K562 (cell line): ENCODE results near the gene DPEP2. TPM values are rescaled to one million over a fixed set of nuclear protein-coding genes. Genes with fewer than 3 reads are reported as not detected.
"Not testable (repeated sequence)": the region's sequence is repeated elsewhere in the genome, so short reads cannot be mapped to it uniquely, and the experiment has no call there.

Experiments
- ATAC-seq: fragments of 200-7000 bp; cut with Tn5 transposase; 3 replicates; pipeline ENCODE4 v1.9.1; 2020; ENCODE audit warnings: moderate library complexity
- BruUV-seq: library from RNA; stranded (reverse); fragments of 400-500 nt; replicated peaks from 2 replicates; lab custom pipeline; 2021; lab: Mats Ljungman, UMichigan
- CTCF ChIA-PET: fragments of 300-600 bp; formaldehyde crosslinking; extraction: SDS; loops from one replicate; lab custom pipeline; 2021; ENCODE audit warnings: low intra/inter-chr PET ratio; lab: Yijun Ruan, JAX
- POLR2A ChIA-PET: fragments of 300-600, 350-650 bp; sonication (Branson Sonifier 250); formaldehyde crosslinking; extraction: SDS; loops from one replicate; lab custom pipeline; 2021; ENCODE audit warnings: antibody characterized with exemption, inconsistent platforms; lab: Yijun Ruan, JAX
- DNase-seq, 4 experiments: peaks; one replicate each; pipeline versions ENCODE4 v3.0.0 to v3.0.0-alpha.2; 2011 to 2018; ENCODE audit warnings: low spot score in 3 of 4, mixed read lengths in 3 of 4; ENCODE audit errors: extremely low read depth in 1 of 4
- FAIRE-seq: peaks from 2 replicates; lab custom pipeline; 2011; peaks lifted over from hg19 to GRCh38; lab: Jason Lieb, UNC
- H2AFZ ChIP-seq: 2 replicates; pipeline ENCODE4 v1.6.0; 2011; ENCODE audit warnings: low read depth, low read length, control low read depth, inconsistent platforms
- H3K27ac ChIP-seq: fragments of 200-600 bp; 3 replicates; pipeline ENCODE4 v1.8.0; 2011; ENCODE audit warnings: low read depth, mild to moderate bottlenecking, control low read depth, inconsistent platforms, low read length, moderate library complexity, mixed read lengths; ENCODE audit errors: extremely low read depth
- H3K27me3 ChIP-seq, 2 experiments: fragments of 300-600 bp in 1 of 2; 2 replicates in 1 of 2; 3 replicates in 1 of 2; pipeline versions ENCODE4 v1.6.0 to v1.8.0; 2011; ENCODE audit warnings: inconsistent platforms in 2 of 2, low read length in 2 of 2, mild to moderate bottlenecking in 1 of 2, mixed read lengths in 1 of 2, moderate library complexity in 1 of 2; ENCODE audit not compliant: control insufficient read depth in 2 of 2, insufficient read depth in 2 of 2
- H3K36me3 ChIP-seq: fragments of 300-600 bp; 3 replicates; pipeline ENCODE4 v1.8.0; 2011; ENCODE audit warnings: mild to moderate bottlenecking, low read length, inconsistent platforms; ENCODE audit not compliant: control insufficient read depth, insufficient read depth
- H3K4me1 ChIP-seq, 2 experiments: fragments of 200-600 bp in 1 of 2; replicated peaks in 1 of 2; 2 replicates in 1 of 2; 3 replicates in 1 of 2; pipeline versions ENCODE4 v1.5.1 to v1.8.0; 2011; ENCODE audit warnings: inconsistent platforms in 2 of 2, low read length in 2 of 2, mild to moderate bottlenecking in 1 of 2, mixed read lengths in 1 of 2, moderate library complexity in 1 of 2; ENCODE audit not compliant: control insufficient read depth in 2 of 2, insufficient read depth in 2 of 2
- H3K4me2 ChIP-seq: 2 replicates; pipeline ENCODE4 v1.6.1; 2011; ENCODE audit warnings: low read length, control low read depth, inconsistent platforms, mixed read lengths; ENCODE audit not compliant: insufficient read depth
- H3K4me3 ChIP-seq: fragments of 200-600 bp; sonication (generic), shearing (Covaris generic); 2 replicates; pipeline ENCODE4 v1.5.1; 2016; ENCODE audit warnings: control low read depth, inconsistent platforms
- H3K79me2 ChIP-seq: fragments of 200-600 bp; 3 replicates; pipeline ENCODE4 v1.8.0; 2011; ENCODE audit warnings: low read length, inconsistent platforms; ENCODE audit not compliant: control insufficient read depth, insufficient read depth
- H3K9ac ChIP-seq, 2 experiments: 2 replicates each; pipeline versions ENCODE4 v1.6.0 to v1.6.1; 2011; ENCODE audit warnings: low read depth in 2 of 2, low read length in 2 of 2, control low read depth in 1 of 2, inconsistent platforms in 1 of 2, mild to moderate bottlenecking in 1 of 2, mixed read lengths in 1 of 2; ENCODE audit not compliant: insufficient read depth in 1 of 2
- H3K9me1 ChIP-seq: one replicate; pipeline ENCODE4 v1.6.0; 2011; ENCODE audit warnings: inconsistent platforms, mild to moderate bottlenecking, low read length, moderate library complexity; ENCODE audit not compliant: control insufficient read depth, insufficient read depth
- H3K9me3 ChIP-seq: replicated peaks from 2 replicates; pipeline ENCODE4 v1.5.1; 2011; ENCODE audit warnings: low read depth, low read length, inconsistent platforms; ENCODE audit not compliant: control insufficient read depth, insufficient read depth
- H4K20me1 ChIP-seq: replicated peaks from 2 replicates; pipeline ENCODE4 v1.6.1; 2011; ENCODE audit warnings: low read length, inconsistent platforms, mixed read lengths; ENCODE audit not compliant: control insufficient read depth, insufficient read depth
- ARID1B ChIP-seq: fragments of 450-650 bp; IDR thresholded peaks from 2 replicates; pipeline ENCODE4 v1.6.1; 2016; ENCODE audit warnings: antibody characterized with exemption, mild to moderate bottlenecking, inconsistent platforms
- CBFA2T3 ChIP-seq: fragments of 450-650 bp; IDR thresholded peaks from 2 replicates; pipeline ENCODE4 v1.6.1; 2017
- JUND ChIP-seq, 2 experiments: IDR thresholded peaks; 2 replicates in 1 of 2; 3 replicates in 1 of 2; pipeline ENCODE4 v1.6.1; 2011; ENCODE audit warnings: borderline replicate concordance in 2 of 2, low read depth in 2 of 2, low read length in 2 of 2, improper control_type of control experiment in 1 of 2, missing biosample characterization in 1 of 2, missing genetic modification characterization in 1 of 2, missing genetic modification reagents in 1 of 2
- KDM1A ChIP-seq, 2 experiments: fragments of 450-650 bp; IDR thresholded peaks; 2 replicates each; pipeline ENCODE4 v1.6.1; 2016; ENCODE audit warnings: mild to moderate bottlenecking in 2 of 2
- L3MBTL2 ChIP-seq: fragments of 450-650 bp; IDR thresholded peaks from 2 replicates; pipeline ENCODE4 v1.6.1; 2016; ENCODE audit warnings: mild to moderate bottlenecking, moderate library complexity
- NR2C2 ChIP-seq, 2 experiments: fragments of 200-800 bp in 1 of 2; sonication (Bioruptor generic) in 1 of 2; sonication (generic) in 1 of 2; formaldehyde crosslinking in 1 of 2; IDR thresholded peaks; 2 replicates each; pipeline versions ENCODE4 v1.6.1 to v1.8.0; 2016 to 2022; ENCODE audit warnings: mild to moderate bottlenecking in 1 of 2, missing compliant biosample characterization in 1 of 2, missing genetic modification characterization in 1 of 2, missing genetic modification reagents in 1 of 2
- SMARCA4 ChIP-seq: fragments of 450-650 bp; IDR thresholded peaks from 2 replicates; pipeline ENCODE4 v1.6.1; 2016
- WGBS: fragments of 100-300 bp; shearing (Covaris generic); methylation state at CpG from one replicate; pipeline ENCODE4 v1.1.6; 2016; ENCODE audit warnings: low coverage, mixed read lengths; ENCODE audit not compliant: insufficient coverage; ENCODE audit errors: missing lambda C conversion rate; 5-methylcytosine and 5-hydroxymethylcytosine counted together
- in situ Hi-C: fragments of 300-500 bp; cut with MboI; formaldehyde crosslinking; loops from 4 replicates; pipeline ENCODE4 v1.15.0; 2018; ENCODE audit warnings: inconsistent platforms, mixed read lengths
- intact Hi-C: fragments of 100-400 bp; cut with micrococcal nuclease; formaldehyde crosslinking; loops from 2 replicates; pipeline ENCODE4 v1.14.2; 2022
- polyA plus RNA-seq, 8 experiments: library from polyadenylated mRNA; depleted of rRNA in 4 of 8; stranded (reverse) in 5 of 8; unstranded in 3 of 8; fragments of >200 nt; fragmentation: Nextera tagmentation in 2 of 8; fragmentation: Illumina TruSeq in 1 of 8; extraction: Ambion mirVana in 2 of 8; extraction: Trizol in 1 of 8; gene quantifications; 2 replicates each; pipeline versions ENCODE4 v1.2.1 to v1.2.3, GENCODE V29; 2011 to 2014; ENCODE audit warnings: inconsistent platforms in 1 of 8, missing spikeins in 1 of 8
- total RNA-seq, 7 experiments: library from RNA; depleted of rRNA in 6 of 7; stranded (reverse); fragments of >200 nt in 6 of 7; fragmentation: Illumina TruSeq in 2 of 7; extraction: Trizol in 2 of 7; gene quantifications; 2 replicates each; pipeline versions ENCODE4 v1.2.1 to v1.2.3, GENCODE V29; 2011 to 2021; ENCODE audit warnings: low replicate concordance in 1 of 7
- TF ChIP-seq, protein P1 (sequence below), 2 experiments: fragments of 450-650 bp in 1 of 2; sonication (generic) in 1 of 2; formaldehyde crosslinking in 1 of 2; IDR thresholded peaks in 1 of 2; conservative IDR thresholded peaks in 1 of 2; 2 replicates each; pipeline versions ENCODE4 v1.6.1 to v1.8.1; 2016 to 2023; ENCODE audit warnings: mild to moderate bottlenecking in 2 of 2, moderate library complexity in 2 of 2, inconsistent platforms in 1 of 2, missing genetic modification reagents in 1 of 2
- TF ChIP-seq, protein P2 (sequence below): fragments of 450-650 bp; IDR thresholded peaks from 2 replicates; pipeline ENCODE4 v1.6.1; 2016; ENCODE audit warnings: mild to moderate bottlenecking, moderate library complexity

The DPEP2 gene
- total and polyA plus RNA-seq, 9 of the 15 experiments (the other 6 are each of a cell fraction or from before 2014, with no cell fraction given), result 0.14 to 1.2 (median 0.38) TPM

DNA sequence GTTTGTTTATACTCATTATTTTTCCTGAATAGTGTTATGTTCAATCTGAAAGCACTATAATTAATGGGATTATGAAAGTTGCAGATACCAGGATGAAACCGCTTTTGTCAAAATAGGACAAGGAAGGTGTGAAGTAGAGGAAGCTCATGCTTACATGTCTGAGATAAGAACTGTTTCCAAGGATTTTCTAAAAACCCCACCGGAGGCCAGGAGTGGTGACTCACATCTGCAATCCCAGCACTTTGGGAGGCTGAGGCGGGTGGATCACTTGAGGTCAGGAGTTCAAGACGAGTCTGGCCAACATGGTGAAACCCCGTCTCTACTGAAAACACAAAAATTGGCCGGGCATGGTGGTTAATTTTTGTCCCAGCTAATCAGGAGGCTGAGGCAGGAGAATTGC is 30.8 kb upstream of the DPEP2 start:
- H3K79me2 ChIP-seq; H3K4me1 ChIP-seq; FAIRE-seq; H3K9me1 ChIP-seq; H3K9ac ChIP-seq; H3K27ac ChIP-seq; CTCF ChIA-PET; intact Hi-C loops; H3K27me3 ChIP-seq; H3K4me2 ChIP-seq; BruUV-seq; H3K4me3 ChIP-seq; ATAC-seq; H3K9me3 ChIP-seq; in situ Hi-C loops; H4K20me1 ChIP-seq; H2AFZ ChIP-seq; TF ChIP-seq JUND (tag; IDR thresholded peaks at IDR 0.05; ENCODE audit: borderline replicate concordance, low read depth, low read length); NR2C2 (CRISPR knock-in tag; IDR thresholded peaks at IDR 0.05): not testable (repeated sequence)
- WGBS, result 46% methylated on average over 6 of the region's 6 CpGs
- peaks cover 47% of the 10 kb centered on the region for H3K36me3 ChIP-seq
- DNase-seq, result peak in 1 of 4 experiments; percentile 24
- POLR2A ChIA-PET, result interaction anchor here (1.4 to 1.6 kb wide), 2 partner anchors 9 to 70 kb away, joined by 3 to 4 read pairs; no protein-coding TSS in a partner anchor
- 0 out of 2 replicates have a peak, but pooled peaks have one; percentile 5 for TF ChIP-seq CBFA2T3
- peak; percentile 84 for TF ChIP-seq L3MBTL2
- TF ChIP-seq ARID1B, result peak; percentile 41
- TF ChIP-seq KDM1A (IDR thresholded peaks at IDR 0.05), result peak; percentile 37 to 66; a peak in 2 of 4 replicates
- TF ChIP-seq, protein P1, sequence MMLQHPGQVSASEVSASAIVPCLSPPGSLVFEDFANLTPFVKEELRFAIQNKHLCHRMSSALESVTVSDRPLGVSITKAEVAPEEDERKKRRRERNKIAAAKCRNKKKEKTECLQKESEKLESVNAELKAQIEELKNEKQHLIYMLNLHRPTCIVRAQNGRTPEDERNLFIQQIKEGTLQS (IDR thresholded peaks at IDR 0.05), result peak; percentile 61
- TF ChIP-seq, protein P1 (CRISPR knock-in tag; conservative IDR thresholded peaks at IDR 0.05), result not testable (repeated sequence)
- TF ChIP-seq SMARCA4, result 0 out of 2 replicates have a peak, but pooled peaks have one; percentile 34
- TF ChIP-seq JUND (IDR thresholded peaks at IDR 0.05; ENCODE audit: borderline replicate concordance, low read depth, low read length), result peak; percentile 43; the same call in 1 of the 2 replicates
- TF ChIP-seq NR2C2 (tag; IDR thresholded peaks at IDR 0.05), result peak; percentile 25; the same call in 1 of the 2 replicates
- TF ChIP-seq, protein P2, sequence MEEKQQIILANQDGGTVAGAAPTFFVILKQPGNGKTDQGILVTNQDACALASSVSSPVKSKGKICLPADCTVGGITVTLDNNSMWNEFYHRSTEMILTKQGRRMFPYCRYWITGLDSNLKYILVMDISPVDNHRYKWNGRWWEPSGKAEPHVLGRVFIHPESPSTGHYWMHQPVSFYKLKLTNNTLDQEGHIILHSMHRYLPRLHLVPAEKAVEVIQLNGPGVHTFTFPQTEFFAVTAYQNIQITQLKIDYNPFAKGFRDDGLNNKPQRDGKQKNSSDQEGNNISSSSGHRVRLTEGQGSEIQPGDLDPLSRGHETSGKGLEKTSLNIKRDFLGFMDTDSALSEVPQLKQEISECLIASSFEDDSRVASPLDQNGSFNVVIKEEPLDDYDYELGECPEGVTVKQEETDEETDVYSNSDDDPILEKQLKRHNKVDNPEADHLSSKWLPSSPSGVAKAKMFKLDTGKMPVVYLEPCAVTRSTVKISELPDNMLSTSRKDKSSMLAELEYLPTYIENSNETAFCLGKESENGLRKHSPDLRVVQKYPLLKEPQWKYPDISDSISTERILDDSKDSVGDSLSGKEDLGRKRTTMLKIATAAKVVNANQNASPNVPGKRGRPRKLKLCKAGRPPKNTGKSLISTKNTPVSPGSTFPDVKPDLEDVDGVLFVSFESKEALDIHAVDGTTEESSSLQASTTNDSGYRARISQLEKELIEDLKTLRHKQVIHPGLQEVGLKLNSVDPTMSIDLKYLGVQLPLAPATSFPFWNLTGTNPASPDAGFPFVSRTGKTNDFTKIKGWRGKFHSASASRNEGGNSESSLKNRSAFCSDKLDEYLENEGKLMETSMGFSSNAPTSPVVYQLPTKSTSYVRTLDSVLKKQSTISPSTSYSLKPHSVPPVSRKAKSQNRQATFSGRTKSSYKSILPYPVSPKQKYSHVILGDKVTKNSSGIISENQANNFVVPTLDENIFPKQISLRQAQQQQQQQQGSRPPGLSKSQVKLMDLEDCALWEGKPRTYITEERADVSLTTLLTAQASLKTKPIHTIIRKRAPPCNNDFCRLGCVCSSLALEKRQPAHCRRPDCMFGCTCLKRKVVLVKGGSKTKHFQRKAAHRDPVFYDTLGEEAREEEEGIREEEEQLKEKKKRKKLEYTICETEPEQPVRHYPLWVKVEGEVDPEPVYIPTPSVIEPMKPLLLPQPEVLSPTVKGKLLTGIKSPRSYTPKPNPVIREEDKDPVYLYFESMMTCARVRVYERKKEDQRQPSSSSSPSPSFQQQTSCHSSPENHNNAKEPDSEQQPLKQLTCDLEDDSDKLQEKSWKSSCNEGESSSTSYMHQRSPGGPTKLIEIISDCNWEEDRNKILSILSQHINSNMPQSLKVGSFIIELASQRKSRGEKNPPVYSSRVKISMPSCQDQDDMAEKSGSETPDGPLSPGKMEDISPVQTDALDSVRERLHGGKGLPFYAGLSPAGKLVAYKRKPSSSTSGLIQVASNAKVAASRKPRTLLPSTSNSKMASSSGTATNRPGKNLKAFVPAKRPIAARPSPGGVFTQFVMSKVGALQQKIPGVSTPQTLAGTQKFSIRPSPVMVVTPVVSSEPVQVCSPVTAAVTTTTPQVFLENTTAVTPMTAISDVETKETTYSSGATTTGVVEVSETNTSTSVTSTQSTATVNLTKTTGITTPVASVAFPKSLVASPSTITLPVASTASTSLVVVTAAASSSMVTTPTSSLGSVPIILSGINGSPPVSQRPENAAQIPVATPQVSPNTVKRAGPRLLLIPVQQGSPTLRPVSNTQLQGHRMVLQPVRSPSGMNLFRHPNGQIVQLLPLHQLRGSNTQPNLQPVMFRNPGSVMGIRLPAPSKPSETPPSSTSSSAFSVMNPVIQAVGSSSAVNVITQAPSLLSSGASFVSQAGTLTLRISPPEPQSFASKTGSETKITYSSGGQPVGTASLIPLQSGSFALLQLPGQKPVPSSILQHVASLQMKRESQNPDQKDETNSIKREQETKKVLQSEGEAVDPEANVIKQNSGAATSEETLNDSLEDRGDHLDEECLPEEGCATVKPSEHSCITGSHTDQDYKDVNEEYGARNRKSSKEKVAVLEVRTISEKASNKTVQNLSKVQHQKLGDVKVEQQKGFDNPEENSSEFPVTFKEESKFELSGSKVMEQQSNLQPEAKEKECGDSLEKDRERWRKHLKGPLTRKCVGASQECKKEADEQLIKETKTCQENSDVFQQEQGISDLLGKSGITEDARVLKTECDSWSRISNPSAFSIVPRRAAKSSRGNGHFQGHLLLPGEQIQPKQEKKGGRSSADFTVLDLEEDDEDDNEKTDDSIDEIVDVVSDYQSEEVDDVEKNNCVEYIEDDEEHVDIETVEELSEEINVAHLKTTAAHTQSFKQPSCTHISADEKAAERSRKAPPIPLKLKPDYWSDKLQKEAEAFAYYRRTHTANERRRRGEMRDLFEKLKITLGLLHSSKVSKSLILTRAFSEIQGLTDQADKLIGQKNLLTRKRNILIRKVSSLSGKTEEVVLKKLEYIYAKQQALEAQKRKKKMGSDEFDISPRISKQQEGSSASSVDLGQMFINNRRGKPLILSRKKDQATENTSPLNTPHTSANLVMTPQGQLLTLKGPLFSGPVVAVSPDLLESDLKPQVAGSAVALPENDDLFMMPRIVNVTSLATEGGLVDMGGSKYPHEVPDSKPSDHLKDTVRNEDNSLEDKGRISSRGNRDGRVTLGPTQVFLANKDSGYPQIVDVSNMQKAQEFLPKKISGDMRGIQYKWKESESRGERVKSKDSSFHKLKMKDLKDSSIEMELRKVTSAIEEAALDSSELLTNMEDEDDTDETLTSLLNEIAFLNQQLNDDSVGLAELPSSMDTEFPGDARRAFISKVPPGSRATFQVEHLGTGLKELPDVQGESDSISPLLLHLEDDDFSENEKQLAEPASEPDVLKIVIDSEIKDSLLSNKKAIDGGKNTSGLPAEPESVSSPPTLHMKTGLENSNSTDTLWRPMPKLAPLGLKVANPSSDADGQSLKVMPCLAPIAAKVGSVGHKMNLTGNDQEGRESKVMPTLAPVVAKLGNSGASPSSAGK, result peak; percentile 53; the same call in 1 of the 2 replicates
